HEK293T (cell line): ENCODE results near the gene INPP4B.

ENCODE experiments used
- ARNT ChIP-seq: fragments of 450-650 bp; IDR thresholded peaks from 2 replicates; pipeline ENCODE4 v1.6.1; 2017; ENCODE audit warnings: mild to moderate bottlenecking
- HDGF ChIP-seq: fragments of 450-650 bp; IDR thresholded peaks from 2 replicates; pipeline ENCODE4 v1.6.1; 2017; ENCODE audit warnings: antibody characterized with exemption, borderline replicate concordance
- NFRKB ChIP-seq: fragments of 450-650 bp; IDR thresholded peaks from 2 replicates; pipeline ENCODE4 v1.6.1; 2016; ENCODE audit warnings: mild to moderate bottlenecking, moderate library complexity
- SP1 ChIP-seq: fragments of 450-650 bp; IDR thresholded peaks from 2 replicates; pipeline ENCODE4 v1.6.1; 2017
- SUZ12 ChIP-seq: fragments of 450-650 bp; IDR thresholded peaks from 2 replicates; pipeline ENCODE4 v1.6.1; 2016; ENCODE audit warnings: mild to moderate bottlenecking

GRCh38 chr4:142324572-142324971 lies 521.5 kb downstream of the INPP4B start:
- TF ChIP-seq SP1 (no peak), SUZ12 (no peak), NFRKB (no peak), ARNT (no peak), HDGF (no peak)
